ENCODE data around the gene PPFIA3. TPM values are rescaled to one million over a fixed set of nuclear protein-coding genes. Genes with fewer than 3 reads are reported as not detected.

PPFIA3 gene
- total RNA-seq, 2 experiments from 2014 or later, result 2.0 to 2.8 TPM

DNA sequence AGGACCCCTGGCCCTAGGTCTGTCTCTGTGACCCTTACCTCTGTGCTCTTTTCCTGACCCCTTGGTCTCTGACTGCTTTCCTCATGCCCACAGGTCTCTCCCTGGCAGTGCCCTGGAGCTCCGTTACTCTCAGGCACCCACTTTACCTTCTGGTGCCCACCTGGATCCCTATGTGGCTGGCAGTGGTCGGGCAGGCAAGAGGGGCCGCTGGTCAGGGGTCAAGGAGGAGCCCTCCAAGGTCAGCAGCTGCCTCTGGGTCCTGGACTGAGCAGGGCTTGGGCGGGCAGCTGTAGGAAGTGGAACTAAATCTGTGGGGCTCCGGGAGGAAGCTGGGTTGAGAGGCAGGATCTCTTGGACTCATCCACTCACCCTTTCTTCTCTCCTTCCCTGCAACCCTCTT is 16.3 kb downstream of the PPFIA3 start:
- intact Hi-C loops (cut with DNase I, micrococcal nuclease), result no loop called here
- Histone ChIP-seq H3K9me3 (ENCODE audit: control insufficient read depth in 1 of 2, insufficient read depth in 1 of 2, low read length in 2 of 2) (peaks cover 0 to 12% of the 10 kb centered on the region in 2 experiments), H3K4me1 (ENCODE audit: insufficient read depth, low read length) (peaks cover 13% of the 10 kb centered on the region), H3K36me3 (ENCODE audit: insufficient read depth, low read length) (no peaks in the 10 kb centered on the region), H3K4me3 (ENCODE audit: low read length) (no peak overlapping the region), H3K27ac (ENCODE audit: low read depth in 1 of 2, low read length in 2 of 2) (no peak overlapping the region), H3K27me3 (ENCODE audit: control insufficient read depth in 1 of 2, insufficient read depth in 2 of 2, low read length in 2 of 2) (peaks cover 0 to 15% of the 10 kb centered on the region in 2 experiments)
- H3K36me3 Mint-ChIP-seq (ENCODE audit: low read depth), result no peaks in the 10 kb centered on the region
- no peak overlapping the region for H3K27ac Mint-ChIP-seq
- POLR2A ChIA-PET, result no interaction called here
- H3K4me3 Mint-ChIP-seq, result no peak overlapping the region
- peaks cover 13% of the 10 kb centered on the region for H3K4me1 Mint-ChIP-seq (ENCODE audit: low read depth)
- TF ChIP-seq CTCF (IDR thresholded peaks at IDR 0.05), result no peak
- no peak for DNase-seq
- no peak for ATAC-seq (ENCODE audit: poor library complexity)
- peaks cover 8% of the 10 kb centered on the region for H3K27me3 Mint-ChIP-seq
- CTCF ChIA-PET, result interaction anchor here (1.2 kb wide), 1 partner anchor 38 kb away, joined by 4 read pairs; no protein-coding TSS in a partner anchor
- H3K9me3 Mint-ChIP-seq, result no peaks in the 10 kb centered on the region

DNA sequence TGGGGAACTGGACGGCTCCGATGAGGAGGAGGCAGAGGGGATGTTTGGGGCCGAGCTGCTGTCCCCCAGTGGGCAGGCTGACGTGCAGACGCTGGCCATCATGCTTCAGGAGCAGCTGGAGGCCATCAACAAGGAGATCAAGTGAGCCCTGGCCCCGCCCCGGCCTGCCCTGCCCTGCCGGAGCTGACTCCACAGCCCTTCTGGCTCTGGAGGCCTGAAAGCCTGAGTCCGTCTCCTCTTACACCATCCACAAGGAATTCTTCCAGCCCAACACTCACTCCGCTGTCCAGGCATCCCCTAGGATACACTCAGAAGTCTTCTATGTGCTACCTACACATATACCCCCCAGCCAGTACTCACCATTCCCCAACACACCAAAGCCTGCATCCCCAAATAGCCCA is 17.4 kb downstream of the PPFIA3 start:
- intact Hi-C loops (cut with DNase I, micrococcal nuclease), result no loop called here
- no peaks in the 10 kb centered on the region for H3K36me3 Mint-ChIP-seq (ENCODE audit: low read depth)
- no peak overlapping the region for H3K27ac Mint-ChIP-seq
- ChIA-PET POLR2A (no interaction called here), CTCF (interaction anchor here (1.2 kb wide), 1 partner anchor 39 kb away, joined by 4 read pairs; no protein-coding TSS in a partner anchor)
- no peak overlapping the region for H3K4me3 ChIP-seq (ENCODE audit: low read length)
- H3K36me3 ChIP-seq (ENCODE audit: insufficient read depth, low read length), result no peaks in the 10 kb centered on the region
- ATAC-seq (ENCODE audit: poor library complexity), result no peak
- H3K9me3 Mint-ChIP-seq, result no peaks in the 10 kb centered on the region
- H3K4me1 Mint-ChIP-seq (ENCODE audit: low read depth), result peaks cover 13% of the 10 kb centered on the region
- H3K9me3 ChIP-seq (ENCODE audit: control insufficient read depth in 1 of 2, insufficient read depth in 1 of 2, low read length in 2 of 2), result peaks cover 0 to 12% of the 10 kb centered on the region in 2 experiments
- peaks cover 8% of the 10 kb centered on the region for H3K27me3 Mint-ChIP-seq
- H3K27ac ChIP-seq (ENCODE audit: low read depth in 1 of 2, low read length in 2 of 2), result no peak overlapping the region
- DNase-seq, result no peak
- peak overlapping the region; percentile 4 for H3K4me3 Mint-ChIP-seq
- H3K27me3 ChIP-seq (ENCODE audit: control insufficient read depth in 1 of 2, insufficient read depth in 2 of 2, low read length in 2 of 2), result peaks cover 0 to 15% of the 10 kb centered on the region in 2 experiments
- peaks cover 19% of the 10 kb centered on the region for H3K4me1 ChIP-seq (ENCODE audit: insufficient read depth, low read length)
- TF ChIP-seq CTCF (IDR thresholded peaks at IDR 0.05), result no peak

DNA sequence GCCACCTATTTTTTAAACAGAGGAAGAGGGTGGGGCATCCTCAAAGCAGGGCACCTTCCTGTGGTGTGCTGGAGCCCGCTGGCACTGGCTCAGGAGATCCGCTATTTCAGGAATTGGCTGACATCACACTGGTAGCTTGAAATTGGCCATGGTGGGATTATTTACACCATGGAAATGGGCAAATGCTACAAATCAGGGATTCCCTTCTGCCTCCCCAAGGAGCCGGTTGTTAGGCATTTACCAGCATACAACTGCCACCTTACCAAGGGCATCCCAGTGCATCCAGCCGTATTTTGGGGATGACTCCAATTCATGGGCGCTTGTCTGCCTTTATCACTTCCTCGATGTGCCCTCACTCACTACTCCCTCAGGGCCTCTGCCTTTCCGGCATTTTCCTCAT is 21.6 kb downstream of the PPFIA3 start:
- DNase-seq (no peak), ATAC-seq (ENCODE audit: poor library complexity) (no peak)
- Histone ChIP-seq H3K27me3 (ENCODE audit: control insufficient read depth in 1 of 2, insufficient read depth in 2 of 2, low read length in 2 of 2) (peaks cover under 1 to 15% of the 10 kb centered on the region in 2 experiments), H3K36me3 (ENCODE audit: insufficient read depth, low read length) (no peaks in the 10 kb centered on the region), H3K27ac (ENCODE audit: low read depth in 1 of 2, low read length in 2 of 2) (no peak overlapping the region), H3K9me3 (ENCODE audit: control insufficient read depth in 1 of 2, insufficient read depth in 1 of 2, low read length in 2 of 2) (no peaks in the 10 kb centered on the region), H3K4me1 (ENCODE audit: insufficient read depth, low read length) (peaks cover 21% of the 10 kb centered on the region), H3K4me3 (ENCODE audit: low read length) (no peak overlapping the region)
- Mint-ChIP-seq H3K4me3 (no peak overlapping the region), H3K27me3 (peaks cover 24% of the 10 kb centered on the region), H3K4me1 (ENCODE audit: low read depth) (peaks cover 16% of the 10 kb centered on the region), H3K27ac (no peak overlapping the region), H3K36me3 (ENCODE audit: low read depth) (no peaks in the 10 kb centered on the region), H3K9me3 (no peaks in the 10 kb centered on the region)
- no peak for TF ChIP-seq CTCF (IDR thresholded peaks at IDR 0.05)
- POLR2A ChIA-PET, result no interaction called here
- CTCF ChIA-PET, result interaction anchor here (2.2 to 2.3 kb wide), 2 partner anchors 27 to 43 kb away, joined by 6 to 9 read pairs; partner anchors contain the start of gene LIN7B
- intact Hi-C loops (cut with DNase I, micrococcal nuclease), result no loop called here
